LNCaP clone FGC (cell line): ENCODE results near the gene CCDC85C.

Experiments
- DNase-seq: peaks from one replicate; pipeline ENCODE4 v3.0.0-alpha.2; 2011; ENCODE audit warnings: low read depth
- H3K4me3 ChIP-seq: 2 replicates; pipeline ENCODE4 v1.5.1; 2011; ENCODE audit warnings: mild to moderate bottlenecking, low read depth, low read length, control low read depth
- TF ChIP-seq, protein P1 (sequence below): IDR thresholded peaks from 2 replicates; pipeline ENCODE4 v1.5.1; 2012; ENCODE audit warnings: mild to moderate bottlenecking; ENCODE audit not compliant: control insufficient read depth, insufficient read depth; ENCODE audit errors: extremely low read depth

The CCDC85C gene

DNA sequence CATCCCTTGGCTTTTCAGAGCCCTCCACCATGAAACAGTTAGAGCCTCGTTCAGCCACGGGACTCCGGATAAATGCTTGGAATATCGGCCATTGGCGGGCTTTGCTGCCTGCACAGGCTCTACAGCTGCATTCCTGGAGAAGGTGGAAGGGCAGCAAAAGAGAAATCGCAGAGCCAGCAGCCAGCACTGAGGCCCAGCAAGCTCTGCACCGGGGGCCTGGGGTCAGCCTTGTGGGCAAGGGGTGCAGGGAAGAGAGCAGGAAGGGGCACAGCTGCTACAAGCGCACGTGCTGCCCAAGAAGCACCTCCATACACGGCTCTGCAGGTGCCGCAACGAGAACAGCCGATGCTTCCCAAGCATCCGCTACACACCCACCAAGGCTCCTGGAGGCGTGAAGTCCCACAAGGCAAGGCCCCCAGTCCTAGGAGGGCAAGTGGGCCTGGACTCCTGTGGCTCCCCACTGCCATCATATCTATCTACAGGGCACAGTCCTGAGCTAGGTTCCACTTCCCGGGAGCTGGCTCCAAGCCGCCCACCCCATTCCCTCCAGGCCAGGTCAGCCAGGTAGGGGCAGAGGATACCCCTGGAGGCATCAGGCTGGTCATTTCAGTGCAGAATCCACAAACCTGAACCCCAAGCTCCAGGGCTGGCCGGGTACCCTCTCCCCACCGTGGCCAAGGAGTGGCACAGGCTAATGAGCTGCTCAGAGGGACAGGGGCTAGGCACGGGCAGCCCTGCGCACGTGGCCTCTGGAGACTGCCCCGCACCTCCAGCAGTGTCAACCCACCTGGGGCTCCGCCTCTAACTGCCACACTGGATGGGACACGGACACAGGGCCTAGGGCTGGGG lies 82.6 kb downstream of the CCDC85C start:
- DNase-seq, result no peak
- H3K4me3 ChIP-seq, result no peak overlapping the region
- TF ChIP-seq, protein P1, sequence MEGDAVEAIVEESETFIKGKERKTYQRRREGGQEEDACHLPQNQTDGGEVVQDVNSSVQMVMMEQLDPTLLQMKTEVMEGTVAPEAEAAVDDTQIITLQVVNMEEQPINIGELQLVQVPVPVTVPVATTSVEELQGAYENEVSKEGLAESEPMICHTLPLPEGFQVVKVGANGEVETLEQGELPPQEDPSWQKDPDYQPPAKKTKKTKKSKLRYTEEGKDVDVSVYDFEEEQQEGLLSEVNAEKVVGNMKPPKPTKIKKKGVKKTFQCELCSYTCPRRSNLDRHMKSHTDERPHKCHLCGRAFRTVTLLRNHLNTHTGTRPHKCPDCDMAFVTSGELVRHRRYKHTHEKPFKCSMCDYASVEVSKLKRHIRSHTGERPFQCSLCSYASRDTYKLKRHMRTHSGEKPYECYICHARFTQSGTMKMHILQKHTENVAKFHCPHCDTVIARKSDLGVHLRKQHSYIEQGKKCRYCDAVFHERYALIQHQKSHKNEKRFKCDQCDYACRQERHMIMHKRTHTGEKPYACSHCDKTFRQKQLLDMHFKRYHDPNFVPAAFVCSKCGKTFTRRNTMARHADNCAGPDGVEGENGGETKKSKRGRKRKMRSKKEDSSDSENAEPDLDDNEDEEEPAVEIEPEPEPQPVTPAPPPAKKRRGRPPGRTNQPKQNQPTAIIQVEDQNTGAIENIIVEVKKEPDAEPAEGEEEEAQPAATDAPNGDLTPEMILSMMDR, result no peak

DNA sequence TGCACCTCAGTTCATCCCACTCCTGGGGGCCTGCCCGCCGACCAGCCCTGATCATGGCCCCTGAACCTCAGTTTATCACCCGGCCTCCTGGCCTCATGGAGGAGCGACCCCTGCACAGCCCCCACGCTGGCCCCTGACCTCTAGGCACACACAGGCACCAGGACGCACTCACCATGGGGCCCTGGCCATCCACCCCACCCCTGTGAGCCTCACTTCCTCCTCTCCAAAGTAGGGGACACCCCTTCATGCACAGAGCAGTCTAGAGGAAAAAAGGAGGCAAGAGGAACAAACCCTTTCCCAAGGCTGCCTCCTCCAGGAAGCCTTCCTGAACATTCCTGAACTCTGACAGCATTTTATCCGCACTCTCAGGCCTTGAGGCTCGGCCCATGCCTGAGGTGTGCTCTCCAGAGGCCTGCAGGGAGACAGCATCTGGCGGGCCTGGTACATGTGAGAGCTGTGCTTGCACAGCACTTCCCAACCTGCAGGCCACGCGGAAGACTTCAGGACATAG lies 83.4 kb downstream of the CCDC85C start:
- no peak for DNase-seq
- H3K4me3 ChIP-seq, result no peak overlapping the region
- TF ChIP-seq, protein P1, result no peak

DNA sequence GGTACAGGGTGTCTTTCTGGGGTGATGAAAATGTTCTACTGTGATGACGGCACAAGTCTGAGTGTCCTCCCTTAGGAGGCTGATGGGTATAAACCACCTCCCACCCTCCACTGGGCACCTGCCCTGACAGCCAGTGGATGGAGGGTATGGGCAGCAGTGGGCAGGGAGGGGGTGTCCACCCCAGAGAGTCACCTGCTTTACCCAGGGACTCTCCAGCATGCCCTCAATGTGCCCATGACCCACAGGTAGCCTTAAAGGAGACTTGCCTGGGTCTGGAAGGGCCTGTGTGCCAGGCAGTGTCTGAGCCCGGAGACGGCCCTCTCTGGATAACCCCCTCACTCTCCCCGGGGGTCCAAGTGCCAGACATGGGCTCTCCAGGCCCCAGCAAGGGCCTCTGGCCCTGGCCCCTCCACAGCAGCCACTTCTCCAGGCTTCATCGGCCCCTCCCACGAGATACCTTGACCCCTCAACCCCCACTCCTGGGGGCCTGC lies 84.0 kb downstream of the CCDC85C start:
- no peak overlapping the region for H3K4me3 ChIP-seq
- TF ChIP-seq, protein P1, result no peak

DNA sequence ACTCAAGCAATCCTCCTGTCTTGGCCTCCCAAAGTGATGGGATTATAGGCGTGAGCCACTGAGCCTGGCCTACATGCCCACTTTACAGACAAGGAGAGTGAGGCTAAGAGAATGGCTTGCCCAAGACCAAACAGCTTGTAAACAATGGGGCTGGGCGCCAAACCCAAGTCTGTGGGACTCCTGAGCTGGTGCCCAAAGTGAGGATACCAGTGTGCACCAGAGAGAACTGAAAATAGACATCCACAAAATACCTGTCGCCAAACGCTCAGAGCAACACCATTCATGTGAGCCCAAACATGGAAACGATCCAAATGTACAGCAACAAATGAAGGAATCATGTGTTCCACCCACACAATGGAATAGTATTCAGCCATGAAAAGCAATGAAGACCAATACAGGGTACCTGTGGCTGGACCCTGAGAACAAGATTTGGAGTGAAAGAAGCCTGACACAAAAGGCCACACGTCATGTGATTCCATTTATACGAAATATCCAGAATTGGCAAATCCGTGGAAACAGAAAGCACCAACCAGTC lies 84.6 kb downstream of the CCDC85C start:
- TF ChIP-seq, protein P1, result no peak
- no peak for DNase-seq
- no peak overlapping the region for H3K4me3 ChIP-seq

More for the DNA sequence above, 84.0 kb downstream of the CCDC85C start:
- DNase-seq, result no peak

DNA sequence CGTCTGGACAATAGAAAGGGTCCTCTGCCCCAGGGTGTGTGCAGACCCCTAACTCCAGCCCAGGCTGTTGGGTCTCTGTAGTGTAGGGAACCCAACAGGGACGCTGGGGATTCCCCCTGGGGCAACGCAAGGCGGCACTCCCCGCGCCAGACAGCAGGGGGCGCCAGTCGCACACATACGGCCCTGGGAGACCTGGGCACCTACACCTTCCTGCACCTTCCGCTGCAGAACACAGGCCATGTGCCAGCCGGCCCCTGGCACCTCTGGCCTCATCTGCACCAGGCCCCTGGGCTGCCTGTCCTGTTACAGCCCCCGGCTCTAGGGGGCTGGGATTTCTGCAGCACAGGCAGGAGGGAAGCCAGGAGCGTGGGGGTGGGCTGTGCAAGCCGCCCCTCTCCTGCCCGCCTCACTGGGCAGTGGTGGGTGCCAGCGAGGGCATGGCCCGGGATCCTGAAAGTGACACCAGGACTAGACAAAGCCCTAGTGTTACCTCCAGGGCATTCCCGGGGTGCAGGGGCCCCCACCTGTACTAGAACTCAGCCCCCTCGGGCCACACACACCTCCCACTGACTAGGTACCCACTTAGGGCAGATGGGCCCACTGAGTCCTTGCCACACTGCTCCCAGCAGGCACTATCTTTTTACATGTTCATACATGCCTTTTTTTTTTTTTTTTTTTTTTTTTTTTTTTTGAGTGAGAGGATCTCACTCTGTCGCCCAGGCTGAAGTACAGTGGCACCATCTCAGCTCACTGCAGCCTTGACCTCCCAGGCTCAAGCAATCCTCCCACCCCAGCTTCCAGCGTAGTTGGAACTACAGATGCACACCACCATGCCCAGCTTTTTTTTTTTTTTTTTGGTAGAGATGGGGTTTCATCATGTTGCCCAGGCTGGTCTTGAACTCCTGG lies 85.3 kb downstream of the CCDC85C start:
- TF ChIP-seq, protein P1, result peak; percentile 99
- no peak overlapping the region for H3K4me3 ChIP-seq
- peak; percentile 40 for DNase-seq

DNA sequence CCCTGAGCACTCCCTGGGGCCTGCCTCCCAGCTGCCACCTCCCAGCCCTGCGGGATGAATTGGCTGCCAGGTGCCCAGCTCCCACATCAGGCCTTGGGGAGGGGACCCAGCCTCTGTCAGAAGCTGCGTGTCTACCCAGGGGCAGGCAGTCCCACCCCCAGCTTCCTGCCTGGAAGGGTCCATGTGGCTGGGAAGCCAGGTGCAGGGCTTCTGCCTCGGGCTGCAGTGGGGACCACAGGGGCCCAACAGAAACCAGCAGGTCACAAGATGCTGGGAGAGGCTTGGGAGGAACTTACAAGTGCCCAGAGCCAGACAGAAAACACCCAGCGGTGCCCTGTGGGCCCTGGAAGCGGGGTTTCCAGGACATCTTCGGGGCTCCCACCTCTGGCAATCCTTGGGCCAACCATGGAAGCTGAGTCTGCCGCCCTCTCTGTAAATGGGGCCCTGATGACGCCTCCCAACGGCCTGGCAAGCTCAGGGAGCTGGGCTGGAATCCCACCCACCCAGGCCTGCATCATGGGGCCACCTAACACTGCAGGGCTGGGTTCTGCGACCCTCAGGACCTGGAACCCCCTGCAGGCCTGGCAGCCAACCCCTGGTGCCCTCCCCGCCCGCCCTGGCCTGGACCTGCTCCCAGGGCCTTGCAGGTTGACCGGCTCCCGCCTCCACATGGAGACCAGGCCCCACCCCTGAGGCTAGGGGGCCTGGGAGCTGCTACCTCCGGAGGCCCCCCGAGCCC lies 86.2 kb downstream of the CCDC85C start:
- DNase-seq, result no peak
- TF ChIP-seq, protein P1, result no peak
- H3K4me3 ChIP-seq, result no peak overlapping the region
